Bronchial epithelial cell (primary cell): Measurements from ENCODE around the gene GNG7. TPM values are rescaled to one million over a fixed set of nuclear protein-coding genes. Genes with fewer than 3 reads are reported as not detected.

Source experiments
- DNase-seq: peaks from one replicate; pipeline ENCODE4 v3.0.0-alpha.2; 2010; ENCODE audit warnings: low read depth
- FAIRE-seq: peaks from 2 replicates; lab custom pipeline; 2011; peaks lifted over from hg19 to GRCh38; lab: Jason Lieb, UNC
- H3K27me3 ChIP-seq: 2 replicates; pipeline ENCODE4 v1.5.1; 2011; ENCODE audit warnings: low read length; ENCODE audit not compliant: control insufficient read depth, insufficient read depth
- H3K36me3 ChIP-seq: 2 replicates; pipeline ENCODE4 v1.5.1; 2011; ENCODE audit warnings: low read length; ENCODE audit not compliant: control insufficient read depth, insufficient read depth
- H3K4me3 ChIP-seq: 2 replicates; pipeline ENCODE4 v1.5.1; 2011; ENCODE audit warnings: mild to moderate bottlenecking, low read depth, low read length, control low read depth
- CTCF ChIP-seq: IDR thresholded peaks from 2 replicates; pipeline ENCODE4 v1.5.1; 2011; ENCODE audit warnings: mild to moderate bottlenecking, moderate library complexity, low read length, control low read depth, inconsistent platforms; ENCODE audit not compliant: insufficient read depth, severe bottlenecking
- total RNA-seq: library from RNA; depleted of rRNA; stranded (reverse); fragments of >200 nt; gene quantifications from 2 replicates; pipeline ENCODE4 v1.2.1, GENCODE V29; 2014

The GNG7 gene
- total RNA-seq, 1 donor from 2014 or later = under 0.01 TPM

GRCh38 chr19:2641332-2641698 is 61.2 kb downstream of the GNG7 start:
- H3K4me3 ChIP-seq = no peak overlapping the region
- H3K36me3 ChIP-seq = no peaks in the 10 kb centered on the region
- FAIRE-seq = no peak
- H3K27me3 ChIP-seq = peaks cover 2% of the 10 kb centered on the region
- TF ChIP-seq CTCF = no peak
- DNase-seq = no peak

DNA sequence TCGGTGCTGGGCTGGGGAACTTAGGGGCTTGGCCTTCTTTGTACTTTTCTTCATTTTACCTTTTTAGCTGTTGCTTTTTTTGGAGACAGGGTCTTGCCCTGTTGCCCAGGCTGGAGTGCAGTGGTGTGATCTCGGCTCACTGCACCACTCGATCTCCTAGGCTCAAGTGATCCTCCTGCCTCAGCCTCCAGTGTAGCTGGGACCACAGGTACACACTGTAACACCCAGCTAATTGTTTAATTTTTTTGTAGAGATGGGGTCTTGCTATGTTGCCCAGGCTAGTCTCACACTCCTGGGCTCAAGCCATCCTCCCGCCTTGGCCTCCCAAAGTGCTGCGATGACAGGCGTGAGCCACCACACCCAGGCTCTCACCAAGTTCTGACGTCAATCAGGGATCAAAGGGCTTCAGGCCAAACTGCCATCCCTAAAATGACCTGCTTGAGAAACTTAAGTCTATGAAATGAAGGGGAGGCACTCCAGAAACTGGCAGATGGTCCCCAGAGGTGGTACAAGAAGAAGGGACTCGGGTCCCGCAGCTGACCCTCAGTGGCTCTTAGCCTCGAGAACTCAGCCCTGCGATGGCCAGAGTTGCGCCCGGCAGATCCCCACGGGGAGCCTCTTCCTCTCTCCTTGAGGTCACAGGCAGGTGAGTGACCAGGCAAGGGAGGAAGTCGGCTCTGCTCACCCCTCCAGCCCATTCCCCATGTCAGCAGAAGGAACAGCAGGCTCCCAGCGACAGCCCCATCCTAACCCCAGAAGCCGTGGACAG is 61.7 kb downstream of the GNG7 start:
- Histone ChIP-seq H3K27me3 (peaks cover 2% of the 10 kb centered on the region), H3K4me3 (no peak overlapping the region), H3K36me3 (no peaks in the 10 kb centered on the region)
- TF ChIP-seq CTCF = no peak
- no peak for FAIRE-seq
- DNase-seq = no peak

DNA sequence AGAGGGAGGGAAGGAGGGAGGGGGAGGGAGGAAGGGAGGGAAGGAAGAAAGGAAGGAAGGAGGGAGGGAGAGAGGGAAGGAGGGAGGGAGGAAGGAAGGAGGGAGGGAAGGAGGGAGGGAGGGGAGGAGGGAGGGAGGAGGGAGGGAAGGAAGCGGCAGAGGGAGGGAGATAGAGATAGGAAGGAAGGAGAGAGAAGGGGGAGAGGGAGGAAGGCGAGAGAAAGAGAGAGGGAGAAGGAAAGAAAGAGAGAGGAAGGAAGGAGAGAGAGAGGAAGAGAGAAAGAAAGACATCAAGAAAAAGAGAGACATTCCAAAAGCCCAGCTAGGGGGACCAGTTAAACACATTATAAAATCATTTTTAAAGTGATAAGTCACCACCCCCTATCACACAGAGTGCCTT is 62.5 kb downstream of the GNG7 start:
- Histone ChIP-seq H3K4me3 (no peak overlapping the region), H3K27me3 (peaks cover 2% of the 10 kb centered on the region), H3K36me3 (no peaks in the 10 kb centered on the region)
- no peak for TF ChIP-seq CTCF
- DNase-seq (no peak), FAIRE-seq (no peak)

GRCh38 chr19:2638417-2638940 is 64.0 kb downstream of the GNG7 start:
- TF ChIP-seq CTCF = no peak
- Histone ChIP-seq H3K36me3 (no peaks in the 10 kb centered on the region), H3K27me3 (peaks cover 2% of the 10 kb centered on the region), H3K4me3 (no peak overlapping the region)
- FAIRE-seq (no peak), DNase-seq (no peak)

DNA sequence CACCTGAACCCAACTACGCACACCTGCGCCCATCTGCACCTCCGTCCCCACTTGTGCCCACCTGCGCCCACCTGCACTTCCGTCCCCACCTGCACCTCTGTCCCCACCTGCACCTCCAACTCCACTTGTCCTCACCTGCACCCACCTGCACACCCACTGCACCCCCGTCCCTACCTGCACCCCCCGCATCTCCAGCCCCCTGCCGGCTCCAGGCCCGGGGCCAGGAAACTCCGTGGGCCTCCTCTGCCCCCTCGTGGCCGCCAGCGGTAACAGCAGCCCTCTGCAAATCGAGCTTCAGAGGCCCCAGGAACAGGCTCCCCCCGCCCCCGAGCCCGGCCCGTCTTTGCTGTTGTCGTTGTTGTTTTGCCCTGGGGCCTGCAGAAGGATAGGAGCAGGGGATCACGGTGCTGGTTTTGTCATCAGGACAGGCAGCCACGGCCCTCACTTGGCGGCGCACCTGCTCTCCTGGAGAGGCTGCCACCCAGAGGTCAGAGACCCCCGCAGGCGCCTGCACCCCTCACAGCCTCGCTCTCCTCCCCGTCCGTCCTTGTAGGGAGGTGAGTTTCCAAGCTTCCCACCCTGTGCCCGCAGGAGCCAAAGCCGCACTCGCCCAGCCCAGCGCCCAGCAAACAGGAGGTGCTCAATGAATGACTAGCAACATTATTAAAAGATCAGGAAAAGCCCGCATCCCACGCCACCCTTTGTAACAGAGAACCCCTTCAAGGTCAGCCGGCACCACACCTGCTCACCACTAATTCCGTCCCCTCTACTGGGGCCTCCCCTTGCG is 65.4 kb downstream of the GNG7 start:
- peak; percentile 86 for TF ChIP-seq CTCF
- H3K36me3 ChIP-seq = no peaks in the 10 kb centered on the region
- H3K27me3 ChIP-seq = peaks cover 2% of the 10 kb centered on the region
- FAIRE-seq (no peak), DNase-seq (peak; percentile 18)
- H3K4me3 ChIP-seq = no peak overlapping the region
